ENCODE results near the gene SSX4B.
"Not testable (repeated sequence)": the region's sequence is repeated elsewhere in the genome, so short reads cannot be mapped to it uniquely, and the experiment has no call there.

The SSX4B gene

DNA sequence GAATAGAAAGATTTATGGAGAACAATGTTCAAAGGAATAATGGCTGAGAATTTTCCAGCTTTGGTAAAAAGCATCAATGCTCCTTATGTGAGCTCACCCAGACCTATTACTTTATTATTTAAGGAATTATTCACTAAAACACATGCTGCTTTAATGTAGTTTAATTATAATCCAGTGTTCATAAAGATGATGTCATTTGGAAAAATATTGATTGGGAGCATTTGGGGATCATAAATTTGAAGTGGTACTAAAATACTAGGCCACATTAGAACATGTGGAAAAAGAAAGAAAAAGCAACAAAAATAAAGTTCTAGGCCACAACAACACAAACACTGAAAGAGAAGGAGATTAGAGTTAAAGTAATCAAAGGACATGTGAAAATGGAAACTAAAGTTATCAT lies 38.3 kb upstream of the SSX4B start:
- no peak overlapping the region for H3K4me3 ChIP-seq (replicated peaks; ENCODE audit: low read depth, low read length)
- no peak for DNase-seq (ENCODE audit: low read depth)
- no peak for TF ChIP-seq CTCF (IDR thresholded peaks at IDR 0.05; ENCODE audit: low read length, missing control alignments)

DNA sequence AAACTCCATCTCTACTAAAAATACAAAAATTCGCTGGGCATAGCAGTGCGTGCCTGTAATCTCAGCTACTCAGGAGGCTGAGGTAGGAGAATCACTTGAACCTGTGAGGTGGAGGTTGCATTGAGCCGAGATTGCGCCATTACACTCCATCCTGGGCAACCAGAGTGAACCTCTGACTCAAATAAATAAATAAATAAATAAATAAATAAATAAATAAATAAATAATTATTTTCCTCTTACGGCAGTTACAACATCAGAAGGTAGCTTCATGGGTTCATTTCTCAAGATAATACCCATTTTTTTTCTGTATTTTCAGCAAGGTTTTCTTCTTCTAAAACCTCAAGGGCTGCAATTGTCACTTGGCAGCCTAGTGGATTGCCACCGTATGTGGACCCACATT lies 35.4 kb upstream of the SSX4B start:
- H3K4me3 ChIP-seq (replicated peaks; ENCODE audit: low read depth, low read length); DNase-seq (ENCODE audit: low read depth): not testable (repeated sequence)

- not testable (repeated sequence) for DNase-seq (ENCODE audit: low read depth); H3K4me3 ChIP-seq (replicated peaks; ENCODE audit: low read depth, low read length)
These were observed 22.0 kb upstream of the SSX4B start for GRCh38 chrX:48433713-48434112.

DNA sequence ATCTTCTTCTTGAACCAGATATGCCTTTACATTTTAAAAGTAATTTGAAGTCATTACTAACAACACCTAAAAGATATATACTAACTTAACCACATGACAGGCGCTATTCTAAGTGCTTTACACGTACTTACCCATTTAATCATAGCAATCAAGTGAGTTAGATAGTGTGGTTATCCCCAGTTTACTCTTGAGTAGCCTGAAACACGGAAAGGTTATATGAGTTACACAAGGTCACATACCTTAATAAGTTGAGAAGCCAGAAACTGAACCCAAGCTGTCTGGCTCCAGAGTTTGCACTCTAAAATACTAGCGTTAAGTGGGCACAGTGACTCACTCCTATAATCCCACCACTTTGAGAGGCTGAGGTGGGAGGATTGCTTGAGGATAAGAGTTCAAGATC lies 18.4 kb upstream of the SSX4B start:
- not testable (repeated sequence) for H3K4me3 ChIP-seq (replicated peaks; ENCODE audit: low read depth, low read length); DNase-seq (ENCODE audit: low read depth)

DNA sequence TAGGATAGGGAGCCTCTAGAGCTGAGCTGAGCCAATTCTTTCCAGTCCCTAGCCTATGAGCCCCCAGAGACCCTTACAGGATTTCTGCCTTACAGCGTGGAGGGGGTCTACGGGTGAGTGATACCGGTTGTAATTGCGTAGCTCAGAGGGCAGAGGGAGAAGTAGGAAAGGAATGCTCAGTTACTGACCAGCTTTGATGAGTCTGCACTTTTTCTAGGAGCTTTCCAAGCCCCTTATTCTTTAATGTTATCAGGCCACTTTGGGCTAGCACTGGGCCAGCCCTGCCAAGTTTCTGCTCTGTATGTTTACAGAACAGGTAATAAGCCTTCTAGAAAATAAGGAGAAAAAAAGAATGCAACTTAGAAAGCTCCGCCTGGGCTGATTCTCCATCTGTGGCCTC lies 17.8 kb upstream of the SSX4B start:
- not testable (repeated sequence) for DNase-seq (ENCODE audit: low read depth); H3K4me3 ChIP-seq (replicated peaks; ENCODE audit: low read depth, low read length)

DNA sequence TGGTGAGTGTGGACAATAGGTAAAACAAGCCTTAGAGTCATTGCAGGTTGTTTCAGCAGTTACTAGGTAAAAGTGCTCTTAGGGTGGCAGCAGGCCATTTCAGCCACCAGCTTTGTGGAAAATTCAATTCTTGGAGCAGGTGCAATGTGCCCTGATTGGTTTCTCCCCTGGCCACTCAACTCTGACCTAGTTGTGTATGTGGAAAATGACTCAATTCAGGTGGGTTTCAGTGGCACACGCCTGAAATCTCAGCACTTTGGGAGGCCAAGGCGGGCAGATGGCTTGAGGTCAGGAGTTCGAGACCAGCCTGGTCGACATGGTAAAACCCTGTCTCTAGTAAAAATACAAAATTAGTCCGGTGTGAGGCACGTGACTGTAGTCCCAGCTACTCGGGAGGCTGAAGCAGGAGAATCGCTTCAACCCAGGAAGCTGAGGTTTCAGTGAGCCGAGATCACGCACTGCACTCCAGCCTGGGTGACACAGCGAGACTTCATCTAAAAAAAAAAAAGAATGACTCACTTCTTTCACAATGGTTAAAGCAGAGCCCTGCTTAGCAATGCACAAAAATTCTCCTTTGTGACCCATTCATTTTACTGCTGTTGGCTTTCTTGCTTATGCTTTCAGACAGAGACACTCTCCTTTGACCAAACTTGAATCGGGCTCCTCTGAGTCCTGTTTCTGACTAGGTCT lies 15.4 kb upstream of the SSX4B start:
- not testable (repeated sequence) for H3K4me3 ChIP-seq (replicated peaks; ENCODE audit: low read depth, low read length); DNase-seq (ENCODE audit: low read depth)

DNA sequence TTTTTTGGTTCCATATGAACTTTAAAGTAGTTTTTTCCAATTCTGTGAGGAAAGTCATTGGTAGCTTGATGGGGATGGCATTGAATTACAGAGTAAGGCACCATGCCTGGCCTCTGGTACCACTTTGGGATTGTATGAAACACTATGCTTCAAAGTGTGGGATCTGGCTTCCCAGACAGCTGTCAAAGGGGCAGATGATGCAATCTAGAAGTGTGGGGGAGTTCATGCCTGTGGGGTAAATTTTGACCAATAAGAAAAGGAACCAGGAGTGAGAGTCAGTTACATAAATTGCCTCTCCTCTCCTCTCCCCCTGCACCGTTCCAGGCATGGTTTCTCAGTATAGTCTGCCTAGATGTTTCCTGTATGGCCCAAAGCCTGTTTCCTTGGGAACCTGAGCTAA lies 13.9 kb downstream of the SSX4B start:
- DNase-seq (ENCODE audit: low read depth); H3K4me3 ChIP-seq (replicated peaks; ENCODE audit: low read depth, low read length): not testable (repeated sequence)

DNA sequence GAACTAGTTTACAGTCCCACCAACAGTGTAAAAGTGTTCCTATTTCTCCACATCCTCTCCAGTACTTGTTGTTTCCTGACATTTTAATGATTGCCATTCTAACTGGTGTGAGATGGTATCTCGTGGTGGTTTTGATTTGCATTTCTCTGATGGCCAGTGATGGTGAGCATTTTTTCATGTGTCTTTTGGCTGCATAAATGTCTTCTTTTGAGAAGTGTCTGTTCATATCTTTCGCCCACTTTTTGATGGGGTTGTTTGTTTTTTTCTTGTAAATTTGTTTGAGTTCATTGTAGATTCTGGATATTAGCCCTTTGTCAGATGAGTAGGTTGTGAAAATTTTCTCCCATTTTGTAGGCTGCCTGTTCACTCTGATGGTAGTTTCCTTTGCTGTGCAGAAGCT lies 14.8 kb downstream of the SSX4B start:
- DNase-seq (ENCODE audit: low read depth); H3K4me3 ChIP-seq (replicated peaks; ENCODE audit: low read depth, low read length): not testable (repeated sequence)

DNA sequence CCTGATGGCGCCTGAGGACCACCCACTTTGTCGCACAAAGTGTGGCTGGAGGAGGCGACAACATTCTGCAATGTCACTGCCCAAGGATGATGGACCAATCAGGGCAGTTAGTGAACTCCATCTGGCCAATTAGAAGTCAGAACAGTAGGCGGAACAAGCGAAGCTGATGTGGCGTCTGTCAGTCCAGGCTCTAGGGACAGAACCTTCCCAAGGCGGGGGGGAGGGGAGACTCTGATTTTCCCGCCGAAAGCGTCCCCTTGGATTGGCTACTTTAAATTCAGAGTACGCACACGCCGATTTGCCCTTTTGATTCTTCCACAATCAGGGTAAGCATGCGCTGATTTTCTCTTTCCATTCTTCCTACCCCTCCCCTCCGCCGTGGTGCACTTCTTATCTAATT lies 28.5 kb downstream of the SSX4B start, which contains the start of gene SSX4:
Gene SSX4 (plus strand): TSS at position 301 of the 400 bp plus-strand sequence. CDS start 515 bp downstream, outside the sequence.
- not testable (repeated sequence) for DNase-seq (ENCODE audit: low read depth); H3K4me3 ChIP-seq (replicated peaks; ENCODE audit: low read depth, low read length)

- not testable (repeated sequence) for H3K4me3 ChIP-seq (replicated peaks; ENCODE audit: low read depth, low read length); DNase-seq (ENCODE audit: low read depth)
These were observed 41.4 kb downstream of the SSX4B start for GRCh38 chrX:48370408-48370807.

DNA sequence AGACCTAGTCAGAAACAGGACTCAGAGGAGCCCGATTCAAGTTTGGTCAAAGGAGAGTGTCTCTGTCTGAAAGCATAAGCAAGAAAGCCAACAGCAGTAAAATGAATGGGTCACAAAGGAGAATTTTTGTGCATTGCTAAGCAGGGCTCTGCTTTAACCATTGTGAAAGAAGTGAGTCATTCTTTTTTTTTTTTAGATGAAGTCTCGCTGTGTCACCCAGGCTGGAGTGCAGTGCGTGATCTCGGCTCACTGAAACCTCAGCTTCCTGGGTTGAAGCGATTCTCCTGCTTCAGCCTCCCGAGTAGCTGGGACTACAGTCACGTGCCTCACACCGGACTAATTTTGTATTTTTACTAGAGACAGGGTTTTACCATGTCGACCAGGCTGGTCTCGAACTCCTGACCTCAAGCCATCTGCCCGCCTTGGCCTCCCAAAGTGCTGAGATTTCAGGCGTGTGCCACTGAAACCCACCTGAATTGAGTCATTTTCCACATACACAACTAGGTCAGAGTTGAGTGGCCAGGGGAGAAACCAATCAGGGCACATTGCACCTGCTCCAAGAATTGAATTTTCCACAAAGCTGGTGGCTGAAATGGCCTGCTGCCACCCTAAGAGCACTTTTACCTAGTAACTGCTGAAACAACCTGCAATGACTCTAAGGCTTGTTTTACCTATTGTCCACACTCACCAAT lies 43.9 kb downstream of the SSX4B start:
- H3K4me3 ChIP-seq (replicated peaks; ENCODE audit: low read depth, low read length); DNase-seq (ENCODE audit: low read depth): not testable (repeated sequence)

DNA sequence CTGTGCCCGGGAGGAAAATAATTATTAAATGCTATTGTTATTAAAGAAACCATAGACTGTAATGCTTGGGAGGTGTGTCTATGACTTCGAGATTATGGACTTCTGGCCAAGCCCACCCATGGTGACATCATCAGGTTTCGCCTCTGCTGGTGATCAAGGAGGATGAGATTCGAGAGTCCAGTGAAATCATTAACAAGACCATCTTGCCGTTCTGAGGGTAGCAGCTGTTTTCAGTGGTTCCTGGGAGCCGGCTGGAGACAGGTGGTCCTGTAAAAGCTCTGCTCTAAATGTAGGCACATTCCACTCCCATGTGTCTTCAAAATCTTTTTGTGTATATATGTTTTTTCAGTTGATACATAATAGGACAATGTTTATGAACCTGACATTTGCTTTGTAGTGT lies 52.5 kb downstream of the SSX4B start:
- not testable (repeated sequence) for DNase-seq (ENCODE audit: low read depth)

DNA sequence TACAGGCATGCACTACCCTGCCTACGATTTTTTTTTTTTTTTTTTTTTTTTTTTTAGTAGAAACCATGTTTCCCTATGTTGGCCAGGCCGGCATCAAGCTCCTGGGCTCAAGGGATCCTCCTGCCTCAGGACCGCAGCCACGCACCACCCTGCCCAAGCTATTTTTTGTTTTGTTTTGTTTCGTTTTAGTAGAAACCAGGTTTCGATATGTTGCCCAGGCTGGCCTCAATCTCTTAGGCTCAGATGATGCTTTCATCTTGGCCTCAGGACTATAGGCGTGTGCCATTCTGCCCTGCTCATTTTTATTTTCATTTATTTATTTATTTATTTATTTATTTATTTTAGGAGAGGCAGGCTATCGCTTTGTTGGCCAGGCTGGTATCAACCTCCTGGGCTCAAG lies 54.1 kb downstream of the SSX4B start:
- no peak for TF ChIP-seq CTCF (IDR thresholded peaks at IDR 0.05; ENCODE audit: low read length, missing control alignments)
- H3K4me3 ChIP-seq (replicated peaks; ENCODE audit: low read depth, low read length) = no peak overlapping the region
- no peak for DNase-seq (ENCODE audit: low read depth)

More for the DNA sequence above, 52.5 kb downstream of the SSX4B start:
- not testable (repeated sequence) for H3K4me3 ChIP-seq (replicated peaks; ENCODE audit: low read depth, low read length)

- DNase-seq (ENCODE audit: low read depth); H3K4me3 ChIP-seq (replicated peaks; ENCODE audit: low read depth, low read length): not testable (repeated sequence)
These were observed 55.3 kb downstream of the SSX4B start, which contains the start of gene SSX3 for GRCh38 chrX:48356315-48357094. TSS of gene SSX3 (minus strand) at chrX:48356703. CDS start at chrX:48355249, 1,454 bp downstream.
